ENCODE measurements around the gene KCTD21.
A peak's percentile ranks its signal among the peaks of the same experiment; 100 is the strongest.

The KCTD21 gene

GRCh38 chr11:78170874-78171549 is 17.4 kb downstream of the KCTD21 start:
- no peak for DNase-seq

DNA sequence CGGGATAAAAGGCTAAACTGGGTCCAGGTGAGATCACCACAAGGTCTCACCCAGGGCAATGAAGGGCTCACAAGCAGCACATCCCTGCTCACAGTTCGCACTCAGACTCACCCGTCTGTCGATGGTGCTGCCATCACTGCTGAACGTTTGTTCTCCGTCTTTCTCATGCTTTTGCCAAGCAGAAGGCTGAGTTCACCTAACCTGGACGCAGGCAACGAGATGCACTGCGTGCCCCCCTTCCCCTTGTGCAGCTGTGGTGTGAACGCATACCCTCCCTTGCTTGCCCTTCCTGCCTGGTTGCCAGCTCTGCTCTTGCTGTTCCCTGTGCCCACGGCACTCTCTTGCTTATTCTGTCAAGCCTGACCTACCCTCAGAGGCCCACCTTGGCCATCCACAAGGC is 18.0 kb downstream of the KCTD21 start:
- DNase-seq = no peak

DNA sequence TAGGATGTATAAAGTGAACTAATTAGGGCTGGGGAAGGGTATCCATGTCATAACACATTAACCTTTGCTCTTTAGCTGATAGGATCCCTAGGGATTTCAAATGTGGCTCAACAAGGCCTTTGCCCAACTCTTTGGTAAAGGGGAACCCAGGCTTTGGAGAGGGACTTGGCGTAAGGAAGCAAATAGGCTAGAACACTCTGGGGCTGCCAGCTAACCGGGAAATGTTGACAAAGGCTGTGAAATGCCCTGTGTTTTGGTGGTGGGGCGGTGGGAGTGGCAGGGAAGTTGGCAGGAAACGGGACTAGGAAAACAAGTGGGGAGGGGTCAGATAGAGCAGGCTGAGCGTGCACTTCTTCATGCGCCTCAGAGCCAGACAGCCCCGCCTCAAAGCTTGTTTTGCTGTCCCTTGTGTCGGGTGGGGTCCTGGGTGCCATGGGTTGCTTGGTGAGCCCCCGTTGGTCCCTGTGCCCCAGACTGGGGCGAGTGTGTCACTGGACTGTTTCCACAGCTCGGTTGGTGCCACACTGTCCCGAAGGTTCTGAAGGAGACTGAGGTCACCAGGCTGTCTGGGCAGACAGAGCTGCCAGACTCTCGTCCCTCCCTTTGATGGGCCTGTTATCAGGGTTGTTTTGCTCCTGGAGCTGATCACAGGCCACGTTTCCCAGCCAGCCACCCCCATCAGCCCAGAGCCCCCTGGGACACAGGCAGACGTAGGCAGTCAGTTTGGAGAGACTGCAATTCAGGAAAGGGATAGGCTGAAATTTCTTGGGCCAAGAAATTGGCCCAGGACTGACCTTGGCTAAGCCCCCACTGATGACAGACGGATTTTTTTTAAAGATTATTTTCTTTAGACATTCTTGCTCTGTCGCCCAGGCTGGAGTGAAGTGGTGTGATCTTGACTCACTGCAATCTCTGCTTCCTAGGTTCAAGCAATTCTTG is 19.6 kb downstream of the KCTD21 start:
- DNase-seq = no peak

DNA sequence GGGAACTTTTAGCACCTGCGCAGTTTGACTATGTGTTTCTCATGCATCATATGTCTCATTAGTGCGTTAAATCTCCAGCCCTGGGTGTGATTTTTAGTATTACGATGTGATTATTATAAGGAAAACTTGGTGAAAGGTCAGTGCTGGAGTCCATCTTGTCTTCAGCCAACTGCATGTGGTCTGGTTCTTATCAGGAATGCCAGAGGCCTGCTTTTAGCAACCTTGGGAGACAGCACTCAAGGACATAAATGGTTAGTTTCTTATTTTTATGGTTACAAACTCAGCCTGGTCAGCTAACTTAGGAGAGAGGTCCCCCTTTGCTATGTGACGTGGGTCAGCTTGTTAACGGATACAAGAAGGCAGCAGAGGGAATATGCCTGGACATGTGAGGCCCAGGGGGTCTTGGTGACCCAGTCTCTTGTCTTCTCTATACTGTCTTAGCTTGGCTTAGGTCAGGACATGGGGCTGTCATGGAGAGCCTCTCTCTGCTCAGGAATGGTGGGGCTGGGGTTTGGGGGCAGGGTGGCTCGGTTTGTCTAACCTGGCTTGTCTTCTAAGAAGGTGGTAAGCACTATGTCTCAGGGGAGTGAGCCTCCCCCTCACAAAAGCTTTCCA is 21.5 kb downstream of the KCTD21 start:
- DNase-seq = no peak

DNA sequence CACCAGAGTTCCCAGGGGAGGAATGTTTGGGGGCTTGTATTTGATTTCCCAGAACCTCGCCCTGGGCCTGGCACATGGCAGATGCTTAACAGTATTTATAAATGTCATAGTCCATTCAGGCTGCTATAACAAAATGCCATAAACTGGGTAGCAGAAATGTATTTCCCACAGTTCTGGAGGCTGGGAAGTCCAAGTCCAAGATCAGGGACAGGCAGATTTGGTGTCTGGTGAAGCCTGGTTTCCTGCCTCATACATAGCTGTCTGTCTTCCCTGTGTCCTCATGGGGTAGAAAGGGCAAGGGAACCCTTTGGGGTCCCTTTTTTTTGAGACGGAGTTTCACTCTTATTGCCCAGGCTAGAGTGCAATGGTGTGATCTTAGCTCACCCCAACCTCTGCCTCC is 24.0 kb downstream of the KCTD21 start:
- no peak for DNase-seq

GRCh38 chr11:78163828-78164227 is 24.6 kb downstream of the KCTD21 start:
- DNase-seq = no peak

DNA sequence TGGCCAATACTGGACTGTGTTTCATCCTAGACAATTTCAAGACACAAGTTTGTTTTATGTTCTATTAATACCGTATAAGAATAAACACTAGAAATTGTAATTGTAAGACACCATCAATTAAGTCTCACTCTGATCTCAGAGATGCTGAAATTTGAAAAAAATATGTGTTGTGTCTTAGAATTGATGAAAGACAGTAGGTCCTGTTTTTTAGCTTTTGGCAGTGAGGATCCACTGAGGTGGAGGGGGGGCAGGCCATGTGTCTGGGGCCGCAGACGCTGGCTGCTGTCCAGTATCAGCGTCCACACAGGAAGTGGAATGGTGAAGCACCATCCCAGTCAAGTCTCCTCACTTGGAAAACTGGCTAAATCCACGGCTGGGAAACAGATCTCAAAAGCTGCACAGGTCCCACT is 26.5 kb downstream of the KCTD21 start:
- DNase-seq = no peak

- no peak for DNase-seq
Observed at GRCh38 chr11:78161346-78161745, 27.1 kb downstream of the KCTD21 start.

GRCh38 chr11:78160557-78160956 is 27.9 kb downstream of the KCTD21 start:
- no peak for DNase-seq

DNA sequence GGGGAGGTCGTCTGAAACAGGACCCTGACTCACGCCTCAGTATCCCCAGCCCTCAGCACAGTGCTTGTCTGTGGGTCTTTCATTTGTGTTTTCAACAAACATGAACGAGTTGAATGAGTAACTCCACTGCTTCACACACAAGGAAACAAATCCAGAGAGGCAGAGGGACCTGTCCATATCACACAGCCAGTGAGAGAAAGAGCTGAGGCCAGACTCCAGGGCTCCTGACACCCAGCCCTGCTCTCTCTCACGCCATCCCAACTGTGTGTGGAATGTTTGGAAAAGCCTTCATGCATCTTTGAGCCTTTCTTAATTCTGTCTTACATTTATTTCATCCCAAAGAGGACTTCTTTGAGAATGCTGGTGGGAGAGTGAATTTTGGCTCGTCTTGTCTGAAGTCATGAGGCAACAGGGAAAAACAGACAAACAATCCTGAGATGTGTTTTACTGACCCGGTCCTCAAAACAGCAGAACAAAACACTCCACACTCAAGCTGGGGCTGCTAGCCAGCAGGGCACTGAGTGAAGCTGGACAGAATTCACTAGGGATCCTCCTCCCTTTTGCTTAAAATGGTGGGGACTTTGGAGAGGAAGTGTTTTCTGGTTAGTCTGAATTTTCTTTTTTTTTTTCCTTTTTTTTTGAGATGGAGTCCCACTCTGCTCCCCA is 29.3 kb downstream of the KCTD21 start:
- no peak for DNase-seq

- no peak for DNase-seq
Observed at GRCh38 chr11:78156127-78156844, 32.1 kb downstream of the KCTD21 start.

- no peak for DNase-seq
Observed at GRCh38 chr11:78151804-78152203, 36.6 kb downstream of the KCTD21 start.

DNA sequence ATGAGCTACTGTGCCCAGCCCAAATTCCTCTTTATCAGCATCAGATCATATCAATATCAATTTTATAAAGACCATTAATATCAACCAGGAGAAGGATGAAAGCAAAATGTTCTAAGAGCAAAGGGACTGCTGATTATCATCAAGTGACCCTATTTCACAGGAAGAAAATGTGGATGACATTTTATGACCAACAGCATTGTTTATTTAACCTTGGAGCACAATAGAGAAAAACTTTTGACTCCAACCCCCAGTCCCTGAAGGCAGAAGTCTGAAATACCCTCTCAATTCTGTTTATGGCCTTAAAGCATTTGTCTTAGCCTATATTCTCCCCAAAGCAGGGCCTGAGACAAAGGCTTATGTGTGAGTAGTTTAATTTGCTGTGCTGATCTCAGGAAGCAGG is 37.7 kb downstream of the KCTD21 start:
- no peak for DNase-seq

- no peak for DNase-seq
Observed at GRCh38 chr11:78150346-78150745, 38.1 kb downstream of the KCTD21 start.

DNA sequence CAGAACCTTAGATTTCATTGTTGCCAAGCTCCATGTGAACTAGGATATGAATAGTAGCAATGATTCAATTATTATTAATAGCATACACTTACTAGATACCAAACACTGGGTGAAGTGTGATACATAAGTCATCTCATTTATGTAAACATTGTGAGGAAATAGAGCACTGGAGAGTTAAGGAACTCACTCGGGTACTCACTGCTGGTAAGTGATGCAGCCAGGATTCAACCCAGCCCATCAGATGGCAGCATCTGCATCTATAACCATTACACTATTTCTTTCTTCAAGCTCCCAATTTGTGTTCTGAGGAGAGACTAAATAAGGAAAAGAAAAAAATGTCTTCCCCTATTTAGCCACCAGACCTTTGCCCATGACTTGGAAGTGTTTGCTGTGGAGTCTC is 38.8 kb downstream of the KCTD21 start:
- DNase-seq = no peak

DNA sequence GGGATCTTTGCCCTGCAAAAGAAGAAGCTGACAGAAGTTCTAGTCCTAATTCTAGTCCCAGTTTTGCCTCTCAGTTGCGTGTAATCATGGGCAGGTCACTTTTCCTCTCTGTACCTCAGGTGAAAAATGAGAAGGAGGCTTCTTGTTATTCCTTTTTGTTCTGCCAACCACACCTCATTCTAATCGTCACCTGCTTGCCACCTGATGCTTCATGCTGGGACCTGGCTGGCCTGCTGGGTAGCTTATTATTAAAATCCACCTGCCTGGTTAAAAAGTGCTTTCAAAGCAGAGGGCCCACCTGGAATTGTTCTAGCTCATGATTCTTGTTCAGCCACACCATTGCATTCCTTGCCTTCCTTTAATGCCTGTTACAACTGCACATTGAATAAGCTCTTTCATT is 40.6 kb downstream of the KCTD21 start:
- DNase-seq = no peak

GRCh38 chr11:78145511-78146025 is 42.9 kb downstream of the KCTD21 start:
- DNase-seq = no peak

GRCh38 chr11:78140392-78141077 is 47.9 kb downstream of the KCTD21 start:
- DNase-seq = peak in 1 of 2 donors; percentile 4

GRCh38 chr11:78139422-78140391 is 48.7 kb downstream of the KCTD21 start, which contains the start of gene ALG8:
Gene ALG8, minus strand, starts transcription at chr11:78139626. Its CDS starts 38 bp downstream, at chr11:78139588.
- DNase-seq = peak; percentile 96 to 97

All from activated CD4-positive, alpha-beta T cell treated with anti-CD3 and anti-CD28 coated beads for 4 hours (primary cell).